ENCODE data around the gene RAB35.
A peak's percentile ranks its signal among the peaks of the same experiment; 100 is the strongest.

RAB35 gene

DNA sequence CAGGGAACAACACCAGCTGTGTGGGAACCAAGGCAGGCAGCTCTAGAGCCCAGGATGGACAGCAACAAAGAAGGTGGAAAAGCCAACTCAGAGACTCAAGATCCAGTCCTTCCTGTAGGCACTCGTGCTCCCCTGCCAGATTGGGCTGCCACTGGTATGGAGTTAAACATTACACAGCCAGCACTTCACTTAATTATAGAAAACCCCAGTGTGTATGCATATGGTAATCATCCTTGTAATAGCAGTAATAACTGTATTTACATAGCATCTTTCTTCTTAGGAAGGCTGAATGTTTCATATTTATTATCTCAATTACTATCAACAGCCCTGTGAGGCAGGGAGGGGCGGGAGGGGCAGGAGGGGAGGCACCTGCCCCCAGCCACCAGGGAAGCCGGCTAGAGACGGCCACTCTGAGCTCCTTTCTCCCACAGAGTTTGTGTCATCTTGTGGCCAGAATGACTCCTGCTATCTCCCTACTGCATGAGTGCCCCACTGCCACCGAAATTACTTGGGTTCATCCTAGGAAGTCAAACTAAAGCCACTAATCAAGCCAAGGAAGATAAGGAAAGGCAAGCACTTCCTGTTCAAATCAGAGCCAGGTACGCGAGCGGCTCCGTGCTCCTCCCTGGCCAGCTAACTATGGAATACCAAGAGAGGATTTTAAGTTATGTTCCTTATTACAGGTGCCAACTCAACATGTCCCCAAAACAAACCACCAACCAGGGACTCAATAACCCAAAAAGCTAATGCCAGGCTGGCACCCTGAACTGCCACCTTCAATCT lies 15.7 kb upstream of the RAB35 start:
- no peak for DNase-seq

GRCh38 chr12:120131116-120131515 lies 14.6 kb upstream of the RAB35 start:
- DNase-seq, result no peak

GRCh38 chr12:120130011-120130410 lies 13.5 kb upstream of the RAB35 start:
- DNase-seq, result no peak

- no peak for DNase-seq
Observed at GRCh38 chr12:120126635-120127005, 10.1 kb upstream of the RAB35 start.

DNA sequence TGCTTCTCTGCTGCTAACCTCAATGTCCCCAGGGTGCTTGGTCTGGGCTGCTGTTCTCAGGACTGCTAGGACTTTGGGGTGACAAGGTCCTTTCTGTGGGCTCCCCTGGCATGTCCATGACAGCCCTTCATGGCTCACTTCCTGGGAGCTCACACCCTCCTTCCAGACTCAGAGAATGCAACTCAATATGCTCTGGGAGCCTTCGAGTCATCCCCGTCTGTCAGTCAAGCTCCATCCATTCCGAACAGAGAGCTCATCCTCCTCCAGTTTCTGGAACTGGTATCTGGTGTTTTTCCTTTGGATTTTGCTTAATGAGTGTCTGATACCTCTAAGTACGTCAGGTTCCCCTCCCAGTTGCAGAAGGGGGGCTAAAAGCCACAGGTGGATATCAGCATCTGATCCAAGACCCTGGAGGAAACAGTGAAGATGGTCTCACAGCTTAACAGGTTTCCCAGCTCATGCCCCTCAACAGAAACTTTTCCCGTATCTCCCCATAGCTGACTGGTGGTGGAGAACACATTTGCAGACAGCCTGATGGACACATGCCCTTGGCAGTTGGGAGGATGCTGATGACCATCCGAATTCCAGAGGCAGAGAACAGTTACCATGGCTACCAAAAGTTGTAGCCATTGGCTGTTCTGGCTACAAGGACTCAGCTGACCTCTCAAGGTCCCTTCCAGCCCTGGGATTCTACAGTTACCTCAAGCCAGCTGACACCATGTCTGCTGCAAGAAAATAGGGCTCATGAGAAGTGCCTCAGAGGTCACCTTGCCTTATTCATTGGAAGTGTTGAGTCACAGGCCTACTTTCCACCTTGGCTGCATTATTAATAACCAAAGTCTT lies 9.5 kb upstream of the RAB35 start:
- DNase-seq, result no peak

DNA sequence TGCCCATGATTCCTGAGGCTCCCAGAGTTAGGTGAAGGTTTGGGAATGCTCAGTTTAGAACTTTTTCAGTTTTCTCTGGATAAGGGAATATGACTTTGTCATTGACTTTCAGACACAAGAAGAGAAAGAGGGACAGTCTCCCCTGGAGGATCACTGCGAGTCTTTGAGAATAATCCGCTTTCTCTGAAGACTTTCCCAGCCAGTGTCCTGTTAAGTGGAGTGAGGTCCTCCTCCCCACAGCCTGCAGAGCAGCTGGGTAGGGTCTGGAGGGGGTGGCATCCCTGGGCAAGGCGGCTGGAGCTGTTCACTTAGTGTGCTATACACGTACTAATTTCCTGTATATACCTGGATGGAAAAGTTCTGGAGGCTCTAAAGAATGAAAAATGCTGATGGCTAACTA lies 8.5 kb upstream of the RAB35 start:
- no peak for DNase-seq

DNA sequence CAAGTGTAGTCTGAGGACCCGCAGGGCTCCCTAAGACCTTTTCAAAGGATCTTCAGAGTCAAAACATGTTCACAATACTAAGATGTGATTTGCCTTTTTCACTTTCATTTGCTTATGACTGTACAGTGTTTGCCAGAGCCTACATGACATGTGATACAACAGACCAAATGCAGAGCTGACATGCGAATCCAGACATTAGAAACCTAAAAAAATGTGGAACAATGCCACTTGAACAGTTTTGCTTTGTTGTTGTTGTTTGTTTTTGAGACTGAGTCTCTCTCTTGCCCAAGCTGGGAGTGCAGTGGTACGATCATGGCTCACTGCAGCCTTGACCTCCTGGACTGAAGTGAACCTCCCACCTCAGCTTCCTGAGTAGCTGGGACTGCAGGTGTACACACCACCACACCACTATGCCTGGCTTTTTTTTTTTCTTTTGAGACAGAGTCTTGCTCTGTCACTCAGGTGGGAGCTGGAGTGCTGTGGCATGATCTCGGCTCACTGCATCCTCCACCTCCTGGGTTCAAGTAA lies 5.3 kb upstream of the RAB35 start:
- DNase-seq, result no peak

- no peak for DNase-seq
Observed at GRCh38 chr12:120121343-120121742, 4.8 kb upstream of the RAB35 start.

DNA sequence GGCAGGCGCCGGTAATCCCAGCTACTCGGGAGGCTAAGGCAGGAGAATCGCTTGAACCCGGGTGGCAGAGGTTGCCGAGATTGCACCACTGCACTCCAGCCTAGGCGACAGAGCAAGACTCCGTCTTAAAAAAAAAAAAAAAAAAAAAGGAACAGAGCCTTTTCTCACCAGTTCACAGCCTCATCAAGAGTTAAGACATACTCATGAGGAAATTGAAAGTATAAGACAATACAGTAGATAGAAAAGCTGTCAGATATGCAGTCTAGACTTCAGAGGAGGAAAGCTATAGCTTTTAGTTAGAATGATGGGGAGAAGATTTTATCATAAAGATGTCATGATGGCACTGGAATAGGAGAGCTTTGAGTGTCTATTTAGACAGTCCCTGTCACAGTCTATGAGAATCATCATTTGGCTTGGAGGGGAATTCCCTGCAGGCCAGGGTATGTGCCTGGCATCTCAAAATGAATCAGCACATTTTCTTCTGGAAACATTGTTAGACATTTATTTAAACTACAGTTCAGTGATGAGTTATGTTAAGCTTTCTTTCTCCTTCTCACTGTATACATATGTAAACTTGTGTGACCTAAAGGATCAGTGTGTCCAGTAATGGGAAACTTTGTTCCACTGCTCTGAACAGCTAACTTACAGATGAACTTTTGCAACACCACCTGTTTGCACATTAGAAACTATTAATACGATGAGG lies 2.9 kb upstream of the RAB35 start:
- no peak for DNase-seq

DNA sequence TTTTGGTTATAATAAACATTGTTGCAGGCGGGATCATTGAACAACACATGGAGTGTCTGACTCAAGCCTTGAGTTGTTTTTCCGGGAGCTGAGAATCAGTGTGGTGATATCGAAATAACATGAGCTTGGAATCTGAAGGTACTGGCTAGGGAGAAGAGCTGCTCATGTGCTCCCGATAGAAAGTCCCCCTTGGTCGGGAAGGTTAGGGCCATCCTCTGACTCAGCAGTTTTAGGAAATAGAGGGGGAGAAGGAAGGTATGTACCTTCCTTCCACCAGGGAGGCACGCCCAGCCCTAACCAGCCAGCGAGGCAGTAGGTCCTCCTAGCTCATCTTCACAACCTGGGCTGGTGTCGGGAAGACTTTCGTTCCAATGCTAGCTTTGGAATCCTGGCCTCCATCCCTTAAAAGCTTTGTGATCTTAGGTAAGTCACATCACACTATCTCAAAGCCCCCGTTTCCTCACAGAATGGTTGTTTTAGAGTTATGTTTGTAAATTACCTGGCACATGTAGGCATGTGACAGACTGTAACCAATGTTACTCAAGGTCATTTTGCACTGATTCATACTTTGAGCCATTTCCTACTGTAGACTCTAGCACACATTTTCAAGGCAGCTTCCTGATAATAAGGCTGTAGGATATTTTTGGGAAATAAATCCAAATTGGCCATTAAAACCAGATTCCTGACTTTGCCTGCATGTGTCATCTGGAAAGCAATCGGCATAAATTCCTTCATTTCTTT lies 1.9 kb upstream of the RAB35 start:
- no peak for DNase-seq

DNA sequence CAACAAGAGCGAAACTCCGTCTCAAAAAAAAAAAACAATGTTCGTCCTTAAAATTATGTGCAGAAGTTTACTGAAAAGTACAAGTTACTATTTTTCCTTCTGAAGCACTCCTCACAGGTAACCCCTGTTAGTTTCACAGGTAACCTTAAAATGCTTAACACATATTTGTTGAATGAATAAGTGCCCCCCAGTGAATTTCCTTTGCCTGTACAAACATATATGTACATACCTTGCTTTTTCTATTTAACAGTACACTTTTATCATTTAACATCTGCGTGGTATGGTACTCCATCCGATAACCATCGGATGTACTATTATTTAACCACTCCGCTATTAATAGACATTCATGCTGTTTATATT lies 1.4 kb upstream of the RAB35 start:
- no peak for DNase-seq

- peak; percentile 95 for DNase-seq
Observed at GRCh38 chr12:120116792-120117651, 469 bp upstream of the RAB35 start.

DNA sequence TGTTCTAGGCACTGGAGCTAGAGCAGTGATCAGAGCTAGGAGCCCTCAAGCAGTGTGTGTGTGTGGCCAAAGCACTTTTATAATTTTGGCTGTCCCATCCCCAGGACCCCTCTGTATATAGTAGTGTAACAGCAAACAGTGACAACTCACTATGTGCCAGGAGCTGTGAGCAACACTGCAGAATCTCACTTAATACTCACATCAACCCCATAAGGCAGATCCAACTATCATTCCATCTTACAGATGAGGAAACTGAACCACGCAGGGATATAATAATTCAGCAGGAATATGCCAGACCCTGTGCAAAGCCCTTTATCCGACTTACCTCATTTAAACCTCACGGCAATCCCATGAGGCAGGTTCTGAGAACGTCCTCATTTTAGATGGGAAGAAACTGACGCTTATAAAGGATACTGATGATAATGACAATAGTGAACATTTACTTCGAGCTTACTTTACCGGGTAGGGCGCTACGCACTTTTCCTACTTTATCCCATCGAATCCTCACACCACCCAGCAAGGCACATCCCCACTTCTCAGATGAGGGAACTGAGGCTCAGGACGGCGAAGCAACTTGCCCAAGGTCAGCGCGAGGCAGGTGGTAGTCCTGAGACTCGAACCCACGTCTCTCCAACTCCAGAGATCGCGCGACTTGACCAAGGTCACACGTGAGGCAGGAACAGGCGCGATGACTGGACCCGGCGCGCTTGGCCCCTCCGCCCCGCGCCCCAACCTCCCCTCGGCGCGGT lies 687 bp downstream of the RAB35 start:
- DNase-seq, result peak; percentile 31

DNA sequence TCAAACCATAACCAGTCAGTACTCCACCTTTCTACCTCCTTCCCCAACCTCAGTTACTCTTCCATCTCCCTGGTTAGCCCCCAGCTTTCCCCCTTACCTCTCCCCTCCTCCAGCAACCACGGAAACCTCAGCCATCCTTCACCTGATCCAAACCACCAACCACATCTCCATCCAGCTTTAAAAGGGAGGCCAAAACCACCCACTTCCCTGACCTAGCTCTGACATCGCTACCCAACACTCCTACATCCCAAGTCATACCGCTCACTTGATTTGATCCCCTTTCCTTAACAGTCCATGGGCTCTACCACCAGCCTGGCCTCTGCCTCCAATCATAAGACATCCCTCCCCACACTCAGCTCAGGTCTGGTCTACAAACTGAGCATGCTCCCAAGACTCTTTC lies 1.5 kb downstream of the RAB35 start:
- DNase-seq, result no peak

GRCh38 chr12:120110550-120111501 lies 5.7 kb downstream of the RAB35 start:
- DNase-seq, result no peak

DNA sequence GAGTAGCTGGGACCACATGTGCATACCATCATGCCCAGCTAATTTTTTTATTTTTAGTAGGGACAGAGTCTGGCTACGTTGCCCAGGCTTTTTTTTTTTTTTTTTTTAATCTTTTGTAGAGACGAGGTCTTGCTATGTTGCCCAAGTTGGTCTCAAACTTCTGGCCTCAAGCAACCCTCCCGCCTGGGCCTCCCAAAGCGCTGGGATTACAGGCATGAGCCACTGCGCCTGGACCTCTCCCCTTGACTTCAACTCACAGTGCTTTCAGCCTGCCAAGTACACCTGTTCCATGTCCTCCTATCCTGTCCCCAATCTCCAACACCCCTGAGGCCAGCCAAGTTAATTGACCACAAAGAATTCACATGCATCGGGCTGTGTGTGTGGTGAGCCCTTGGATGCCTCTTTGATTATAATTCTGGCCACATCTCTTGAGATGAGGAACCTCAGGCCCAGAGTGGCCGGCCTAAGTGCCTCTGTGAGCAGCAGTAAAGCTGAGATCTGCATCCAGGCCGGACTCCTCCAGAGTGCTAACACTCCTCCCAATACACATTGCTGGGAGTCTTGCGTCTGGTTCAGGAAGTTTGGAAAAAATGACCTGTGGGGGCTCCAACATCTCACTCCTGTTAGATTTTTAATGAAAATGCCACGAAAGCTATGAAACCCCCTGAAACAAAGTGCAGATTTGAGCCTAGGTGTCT lies 6.8 kb downstream of the RAB35 start:
- no peak for DNase-seq

DNA sequence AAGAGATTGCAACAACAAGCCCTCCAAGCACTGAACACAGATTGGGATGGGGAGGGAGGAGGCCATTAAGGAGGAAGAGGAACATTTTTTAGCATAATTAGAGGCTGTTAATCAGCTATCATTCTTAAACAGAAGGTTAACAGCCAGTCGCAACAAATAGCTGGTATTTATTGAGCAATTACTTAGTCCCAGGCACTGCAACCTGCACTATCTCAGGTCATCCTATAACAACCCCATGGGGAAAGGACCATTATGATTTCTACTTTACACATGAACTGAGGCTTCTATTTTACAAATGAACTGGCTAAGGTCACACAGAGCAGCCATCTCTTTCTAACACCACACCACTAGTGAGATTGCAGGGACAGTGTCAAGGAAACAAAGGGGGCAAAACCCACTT lies 10.4 kb downstream of the RAB35 start:
- no peak for DNase-seq

- no peak for DNase-seq
Observed at GRCh38 chr12:120103371-120103770, 13.2 kb downstream of the RAB35 start.

DNA sequence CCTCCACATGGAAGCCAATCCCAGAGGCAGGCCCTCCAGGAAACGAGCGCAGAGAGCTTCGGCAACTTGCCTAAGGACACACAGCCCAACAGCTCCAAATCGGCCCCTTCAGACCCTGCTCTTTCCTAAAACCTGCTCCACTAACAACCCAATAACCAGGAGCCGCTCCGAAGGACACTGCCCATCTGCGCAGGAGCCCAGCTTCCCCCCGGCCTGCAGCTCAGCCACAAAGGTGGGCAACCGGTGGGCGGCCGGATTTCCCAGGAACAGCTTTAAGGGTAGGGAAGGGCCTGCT lies 13.6 kb downstream of the RAB35 start:
- DNase-seq, result no peak
